ENCODE data around the gene BTBD17. TPM values are rescaled to one million over a fixed set of nuclear protein-coding genes. Genes with fewer than 3 reads are reported as not detected.

The BTBD17 gene
- total RNA-seq, 2 donors from 2014 or later, result 0.18 TPM; not detected in 1

DNA sequence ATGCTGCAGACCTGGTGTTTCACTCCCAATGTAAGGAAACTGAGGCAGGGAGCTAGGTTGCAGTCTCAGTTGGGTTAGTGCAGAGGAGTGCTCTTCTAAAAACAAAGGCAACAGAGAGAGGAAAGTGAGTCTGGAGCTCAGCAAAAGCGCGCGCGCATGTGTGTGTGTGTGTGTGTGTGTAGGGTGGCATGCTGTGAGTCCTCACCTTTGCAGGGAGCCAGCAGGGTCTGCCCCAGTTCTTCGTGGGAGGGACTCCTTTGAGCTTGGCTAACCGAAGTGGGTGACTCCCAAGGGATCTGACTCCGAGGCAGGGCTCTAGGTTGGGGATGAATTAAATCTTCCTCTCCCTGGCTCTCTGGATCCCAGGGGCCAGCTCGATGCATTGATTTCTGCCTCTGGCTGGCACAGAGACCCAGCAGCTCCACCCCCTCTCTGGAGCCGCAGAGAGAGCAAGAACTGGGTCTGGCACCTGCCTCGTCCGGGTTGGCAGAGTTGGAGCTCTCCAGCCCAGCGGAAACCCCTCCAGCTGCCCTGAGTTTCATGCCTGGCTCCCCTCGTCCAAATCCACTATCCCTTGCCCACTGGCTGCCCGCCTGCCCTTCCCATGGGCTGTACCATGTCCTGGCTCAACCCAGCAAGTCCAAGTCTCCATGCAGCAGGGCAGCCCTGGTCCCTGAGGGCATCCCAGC lies 1.3 kb upstream of the BTBD17 start:
- H3K27me3 ChIP-seq (ENCODE audit: control insufficient read depth, insufficient read depth, low read length, poor library complexity, severe bottlenecking), result peaks cover 17% of the 10 kb centered on the region
- TF ChIP-seq, protein P1, sequence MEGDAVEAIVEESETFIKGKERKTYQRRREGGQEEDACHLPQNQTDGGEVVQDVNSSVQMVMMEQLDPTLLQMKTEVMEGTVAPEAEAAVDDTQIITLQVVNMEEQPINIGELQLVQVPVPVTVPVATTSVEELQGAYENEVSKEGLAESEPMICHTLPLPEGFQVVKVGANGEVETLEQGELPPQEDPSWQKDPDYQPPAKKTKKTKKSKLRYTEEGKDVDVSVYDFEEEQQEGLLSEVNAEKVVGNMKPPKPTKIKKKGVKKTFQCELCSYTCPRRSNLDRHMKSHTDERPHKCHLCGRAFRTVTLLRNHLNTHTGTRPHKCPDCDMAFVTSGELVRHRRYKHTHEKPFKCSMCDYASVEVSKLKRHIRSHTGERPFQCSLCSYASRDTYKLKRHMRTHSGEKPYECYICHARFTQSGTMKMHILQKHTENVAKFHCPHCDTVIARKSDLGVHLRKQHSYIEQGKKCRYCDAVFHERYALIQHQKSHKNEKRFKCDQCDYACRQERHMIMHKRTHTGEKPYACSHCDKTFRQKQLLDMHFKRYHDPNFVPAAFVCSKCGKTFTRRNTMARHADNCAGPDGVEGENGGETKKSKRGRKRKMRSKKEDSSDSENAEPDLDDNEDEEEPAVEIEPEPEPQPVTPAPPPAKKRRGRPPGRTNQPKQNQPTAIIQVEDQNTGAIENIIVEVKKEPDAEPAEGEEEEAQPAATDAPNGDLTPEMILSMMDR (conservative IDR thresholded peaks at IDR 0.05), result no peak
- H3K4me1 ChIP-seq (ENCODE audit: control insufficient read depth, insufficient read depth, low read length), result no peaks in the 10 kb centered on the region
- Mint-ChIP-seq H3K4me3 (no peak overlapping the region), H3K27ac (no peak overlapping the region), H3K4me1 (no peaks in the 10 kb centered on the region), H3K36me3 (ENCODE audit: low read depth) (no peaks in the 10 kb centered on the region), H3K9me3 (no peaks in the 10 kb centered on the region), H3K27me3 (ENCODE audit: insufficient read depth) (peaks cover 42% of the 10 kb centered on the region)
- H3K9me3 ChIP-seq (ENCODE audit: control insufficient read depth, low read length), result no peaks in the 10 kb centered on the region
- H3K36me3 ChIP-seq (ENCODE audit: control insufficient read depth, insufficient read depth, low read length), result no peaks in the 10 kb centered on the region
- 86 to 92% methylated on average over 4 to 14 of the region's 14 CpGs for WGBS, 2 experiments (ENCODE audit: insufficient coverage in 1 of 2, insufficient read length in 1 of 2)
- H3K4me3 ChIP-seq (ENCODE audit: low read length), result no peak overlapping the region
- H3K27ac ChIP-seq (ENCODE audit: low read depth, low read length), result peak overlapping the region; percentile 91
- H3K9ac ChIP-seq (ENCODE audit: extremely low read depth, low read length, poor library complexity, severe bottlenecking), result no peak overlapping the region
- DNase-seq, result no peak

DNA sequence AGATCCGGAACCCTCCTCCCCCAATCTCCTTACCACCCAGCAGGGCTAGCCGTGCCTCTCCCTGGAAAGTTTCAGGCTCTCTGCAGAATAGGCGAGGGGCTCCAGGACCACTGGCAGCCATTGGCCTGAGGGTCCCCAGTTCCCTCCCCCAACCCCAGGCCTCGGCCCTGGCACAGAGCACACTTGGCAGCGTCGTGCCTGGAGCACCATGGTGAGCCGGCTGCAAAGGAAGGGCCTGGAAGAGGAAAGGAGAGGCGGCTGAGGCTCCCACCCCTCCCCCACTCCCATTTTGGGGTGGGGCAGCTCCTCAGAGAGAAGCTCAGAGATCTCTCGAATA lies 369 bp upstream of the BTBD17 start:
- no peaks in the 10 kb centered on the region for H3K9me3 ChIP-seq (ENCODE audit: control insufficient read depth, low read length)
- TF ChIP-seq, protein P1 (conservative IDR thresholded peaks at IDR 0.05), result no peak
- no peak overlapping the region for H3K4me3 ChIP-seq (ENCODE audit: low read length)
- H3K27ac ChIP-seq (ENCODE audit: low read depth, low read length), result peak overlapping the region; percentile 91
- DNase-seq, result no peak
- Mint-ChIP-seq H3K36me3 (ENCODE audit: low read depth) (no peaks in the 10 kb centered on the region), H3K4me3 (no peak overlapping the region), H3K27ac (no peak overlapping the region), H3K27me3 (ENCODE audit: insufficient read depth) (peaks cover 42% of the 10 kb centered on the region), H3K9me3 (no peaks in the 10 kb centered on the region), H3K4me1 (peaks cover 2% of the 10 kb centered on the region)
- no peaks in the 10 kb centered on the region for H3K4me1 ChIP-seq (ENCODE audit: control insufficient read depth, insufficient read depth, low read length)
- no peaks in the 10 kb centered on the region for H3K36me3 ChIP-seq (ENCODE audit: control insufficient read depth, insufficient read depth, low read length)
- H3K9ac ChIP-seq (ENCODE audit: extremely low read depth, low read length, poor library complexity, severe bottlenecking), result no peak overlapping the region
- WGBS, 2 experiments (ENCODE audit: insufficient coverage in 1 of 2, insufficient read length in 1 of 2), result 17 to 64% methylated on average over 1 to 8 of the region's 9 CpGs
- peaks cover 26% of the 10 kb centered on the region for H3K27me3 ChIP-seq (ENCODE audit: control insufficient read depth, insufficient read depth, low read length, poor library complexity, severe bottlenecking)

DNA sequence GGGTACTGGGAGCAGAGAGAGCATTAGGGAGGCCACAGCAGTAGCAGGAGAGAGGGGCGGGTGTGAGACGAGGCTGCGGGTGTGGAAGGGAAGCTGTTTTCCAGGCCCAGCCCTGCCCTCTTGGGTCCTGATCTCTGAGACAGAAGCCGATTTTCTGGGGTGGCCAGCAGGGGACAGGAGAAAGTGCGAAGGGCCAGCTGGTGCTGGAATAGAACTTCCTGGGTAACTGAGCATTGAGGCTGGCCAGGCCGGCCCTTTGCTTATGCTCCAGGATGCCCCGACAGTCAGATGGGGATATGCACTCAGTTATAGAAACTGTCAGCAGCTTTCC lies 804 bp downstream of the BTBD17 start:
- H3K9me3 Mint-ChIP-seq, result no peaks in the 10 kb centered on the region
- Histone ChIP-seq H3K36me3 (ENCODE audit: control insufficient read depth, insufficient read depth, low read length) (no peaks in the 10 kb centered on the region), H3K9me3 (ENCODE audit: control insufficient read depth, low read length) (no peaks in the 10 kb centered on the region), H3K4me3 (ENCODE audit: low read length) (no peak overlapping the region), H3K9ac (ENCODE audit: extremely low read depth, low read length, poor library complexity, severe bottlenecking) (no peak overlapping the region), H3K27ac (ENCODE audit: low read depth, low read length) (peak overlapping the region; percentile 91), H3K4me1 (ENCODE audit: control insufficient read depth, insufficient read depth, low read length) (no peaks in the 10 kb centered on the region), H3K27me3 (ENCODE audit: control insufficient read depth, insufficient read depth, low read length, poor library complexity, severe bottlenecking) (peaks cover 38% of the 10 kb centered on the region)
- no peak overlapping the region for H3K4me3 Mint-ChIP-seq
- H3K4me1 Mint-ChIP-seq, result peaks cover 2% of the 10 kb centered on the region
- no peaks in the 10 kb centered on the region for H3K36me3 Mint-ChIP-seq (ENCODE audit: low read depth)
- H3K27me3 Mint-ChIP-seq (ENCODE audit: insufficient read depth), result peaks cover 52% of the 10 kb centered on the region
- 46 to 79% methylated on average over 2 to 7 of the region's 7 CpGs for WGBS, 2 experiments (ENCODE audit: insufficient coverage in 1 of 2, insufficient read length in 1 of 2)
- DNase-seq, result peak; percentile 69
- TF ChIP-seq, protein P1 (conservative IDR thresholded peaks at IDR 0.05), result no peak
- no peak overlapping the region for H3K27ac Mint-ChIP-seq

All from endodermal cell (in vitro differentiated cells).